Endothelial cell of umbilical vein (primary cell): ENCODE data around the gene AQP12A.
"Not testable (repeated sequence)": the region's sequence is repeated elsewhere in the genome, so short reads cannot be mapped to it uniquely, and the experiment has no call there.

Experiments
- CTCF ChIP-seq, 2 donors: IDR thresholded peaks; 1 replicate in 1 of 2; 2 replicates in 1 of 2; pipeline ENCODE4 v1.5.1; 2011; ENCODE audit warnings: low read length in 2 of 2, mild to moderate bottlenecking in 2 of 2, moderate library complexity in 2 of 2, control low read depth in 1 of 2, inconsistent platforms in 1 of 2, low read depth in 1 of 2; ENCODE audit not compliant: insufficient read depth in 1 of 2; ENCODE audit errors: extremely low read depth in 1 of 2
- GATA2 ChIP-seq: IDR thresholded peaks from 2 replicates; pipeline ENCODE4 v1.7.0; 2011; ENCODE audit warnings: low read depth, mild to moderate bottlenecking, moderate library complexity, mixed read lengths, low read length; ENCODE audit not compliant: insufficient read length, insufficient read depth
- JUN ChIP-seq: IDR thresholded peaks from 2 replicates; pipeline ENCODE4 v1.6.1; 2011; ENCODE audit warnings: borderline replicate concordance, low read depth; ENCODE audit not compliant: insufficient read length, insufficient read depth

- TF ChIP-seq CTCF (IDR thresholded peaks at IDR 0.05; ENCODE audit: extremely low read depth in 1 of 2, insufficient read depth in 1 of 2, low read depth in 1 of 2, low read length in 2 of 2); GATA2; JUN: not testable (repeated sequence)
Observed at GRCh38 chr2:240678043-240678442, 13.6 kb upstream of the AQP12A start.
